ENCODE measurements around the gene GLCE.

DNA sequence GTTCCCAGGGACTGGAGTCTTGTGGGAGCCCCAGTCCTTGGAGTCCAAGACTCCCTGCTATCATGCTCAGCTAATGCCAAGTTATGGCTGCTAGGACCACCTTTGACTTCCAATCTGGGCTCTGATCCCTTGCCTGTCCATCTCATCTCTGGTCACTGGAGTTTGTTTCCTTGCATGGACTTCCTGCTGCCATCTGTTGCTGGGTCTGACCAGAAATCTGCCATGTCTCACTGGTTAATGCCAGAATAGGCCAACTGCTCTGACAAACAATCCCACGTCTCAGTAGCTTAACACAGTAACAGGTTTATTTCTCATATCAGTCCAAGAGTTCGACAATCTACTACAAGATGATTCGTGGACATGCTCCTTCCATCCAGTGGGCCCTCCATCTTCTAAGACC is 10.1 kb upstream of the GLCE start:
- TF ChIP-seq POLR2A (IDR thresholded peaks at IDR 0.05) = no peak
- TF ChIP-seq, protein P1, sequence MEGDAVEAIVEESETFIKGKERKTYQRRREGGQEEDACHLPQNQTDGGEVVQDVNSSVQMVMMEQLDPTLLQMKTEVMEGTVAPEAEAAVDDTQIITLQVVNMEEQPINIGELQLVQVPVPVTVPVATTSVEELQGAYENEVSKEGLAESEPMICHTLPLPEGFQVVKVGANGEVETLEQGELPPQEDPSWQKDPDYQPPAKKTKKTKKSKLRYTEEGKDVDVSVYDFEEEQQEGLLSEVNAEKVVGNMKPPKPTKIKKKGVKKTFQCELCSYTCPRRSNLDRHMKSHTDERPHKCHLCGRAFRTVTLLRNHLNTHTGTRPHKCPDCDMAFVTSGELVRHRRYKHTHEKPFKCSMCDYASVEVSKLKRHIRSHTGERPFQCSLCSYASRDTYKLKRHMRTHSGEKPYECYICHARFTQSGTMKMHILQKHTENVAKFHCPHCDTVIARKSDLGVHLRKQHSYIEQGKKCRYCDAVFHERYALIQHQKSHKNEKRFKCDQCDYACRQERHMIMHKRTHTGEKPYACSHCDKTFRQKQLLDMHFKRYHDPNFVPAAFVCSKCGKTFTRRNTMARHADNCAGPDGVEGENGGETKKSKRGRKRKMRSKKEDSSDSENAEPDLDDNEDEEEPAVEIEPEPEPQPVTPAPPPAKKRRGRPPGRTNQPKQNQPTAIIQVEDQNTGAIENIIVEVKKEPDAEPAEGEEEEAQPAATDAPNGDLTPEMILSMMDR (IDR thresholded peaks at IDR 0.05) = no peak

Measured in heart left ventricle (tissue), 13 donors.